Activated naive CD4-positive, alpha-beta T cell treated with anti-CD3 and anti-CD28 coated beads for 36 hours (primary cell): ENCODE results near the gene TPMT. TPM values are rescaled to one million over a fixed set of nuclear protein-coding genes. Genes with fewer than 3 reads are reported as not detected.
"Not testable (repeated sequence)": the region's sequence is repeated elsewhere in the genome, so short reads cannot be mapped to it uniquely, and the experiment has no call there.

Source experiments
- CTCF ChIA-PET: fragments of 350-600 bp; sonication (Branson Sonifier 250); formaldehyde crosslinking; loops from one replicate; lab custom pipeline; 2021; ENCODE audit warnings: antibody characterized with exemption; lab: Charles Lee
- DNase-seq: peaks from one replicate; pipeline ENCODE4 v3.0.0-alpha.2; 2020
- H3K27ac Mint-ChIP-seq: one replicate; pipeline ENCODE4 v1.8.0; 2021; ENCODE audit warnings: mild to moderate bottlenecking, mixed read lengths
- H3K27me3 Mint-ChIP-seq: one replicate; pipeline ENCODE4 v1.8.0; 2021; ENCODE audit warnings: low read depth, mixed read lengths
- H3K36me3 Mint-ChIP-seq: one replicate; pipeline ENCODE4 v1.8.0; 2021; ENCODE audit warnings: low read depth, mixed read lengths
- H3K4me1 Mint-ChIP-seq: one replicate; pipeline ENCODE4 v1.8.0; 2021; ENCODE audit warnings: low read depth, mixed read lengths
- H3K4me3 Mint-ChIP-seq: one replicate; pipeline ENCODE4 v1.8.0; 2021; ENCODE audit warnings: mild to moderate bottlenecking, moderate library complexity, mixed read lengths
- H3K9me3 Mint-ChIP-seq: one replicate; pipeline ENCODE4 v1.8.0; 2021; ENCODE audit warnings: mixed read lengths
- intact Hi-C: fragments of 100-400 bp; cut with micrococcal nuclease; formaldehyde crosslinking; loops from one replicate; pipeline ENCODE4 v1.15.1; 2023
- total RNA-seq, 2 experiments: library from RNA; stranded (reverse); gene quantifications; one replicate each; pipeline ENCODE4 v1.2.3, GENCODE V29; 2021

TPMT gene
- total RNA-seq, 2 experiments from 2014 or later: 4.9 to 5.6 TPM

DNA sequence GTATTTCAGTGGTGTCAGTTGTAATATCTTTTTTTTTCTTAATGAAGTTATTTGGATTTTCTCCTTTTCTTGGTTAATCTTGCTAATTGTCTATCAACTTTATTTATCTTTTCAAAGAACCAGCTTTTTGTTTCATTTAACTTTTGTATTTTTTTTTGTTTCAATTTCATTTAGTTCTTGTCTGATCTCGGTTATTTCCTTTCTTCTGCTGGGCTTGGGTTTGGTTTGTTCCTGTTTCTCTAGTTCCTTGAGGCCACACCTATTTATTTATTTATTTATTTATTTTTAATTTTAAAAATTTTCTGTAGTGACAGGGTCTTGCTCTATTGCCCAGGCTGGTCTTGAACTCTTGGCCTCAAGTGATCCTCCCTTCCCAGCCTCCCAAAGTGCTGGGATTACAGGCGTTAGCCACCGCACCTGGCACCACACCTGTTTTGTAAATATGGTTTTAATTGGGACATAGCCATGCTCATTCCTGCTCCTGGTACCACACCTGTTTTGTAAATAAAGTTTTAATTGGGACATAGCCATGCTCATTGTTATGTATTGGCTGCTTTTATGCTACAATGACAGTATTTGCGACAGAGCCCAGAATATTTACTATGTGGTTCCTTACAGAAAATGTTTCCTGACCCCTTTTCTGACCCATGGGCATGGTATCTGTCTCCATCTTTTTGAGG, 22.5 kb upstream of the TPMT start:
- peaks cover 60% of the 10 kb centered on the region for H3K36me3 Mint-ChIP-seq
- H3K9me3 Mint-ChIP-seq: peaks cover 2% of the 10 kb centered on the region
- no peak overlapping the region for H3K27ac Mint-ChIP-seq
- no peak overlapping the region for H3K4me3 Mint-ChIP-seq
- no peak for DNase-seq
- CTCF ChIA-PET: no interaction called here
- intact Hi-C loops: no loop called here
- no peaks in the 10 kb centered on the region for H3K27me3 Mint-ChIP-seq
- H3K4me1 Mint-ChIP-seq: no peaks in the 10 kb centered on the region

DNA sequence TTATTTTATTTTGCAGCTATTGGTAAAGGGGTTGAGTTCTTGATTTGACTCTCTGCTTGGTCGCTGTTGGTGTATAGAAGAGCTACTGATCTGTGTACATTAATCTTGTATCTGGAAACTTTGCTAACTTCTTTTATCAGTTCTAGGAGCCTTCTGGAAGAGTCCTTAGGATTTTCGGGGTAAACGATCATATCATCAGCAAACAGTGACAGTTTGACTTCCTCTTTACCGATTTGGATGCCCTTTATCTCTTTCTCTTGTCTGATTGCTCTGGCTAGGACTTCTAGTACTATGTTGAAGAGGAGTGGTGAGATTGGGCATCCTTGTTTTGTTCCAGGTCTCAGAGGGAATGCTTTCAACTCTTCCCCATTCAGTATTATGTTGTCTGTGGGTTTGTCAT, 21.3 kb upstream of the TPMT start:
- DNase-seq, H3K27ac Mint-ChIP-seq, H3K27me3 Mint-ChIP-seq, intact Hi-C loops, H3K9me3 Mint-ChIP-seq, CTCF ChIA-PET, H3K4me3 Mint-ChIP-seq, H3K4me1 Mint-ChIP-seq: not testable (repeated sequence)
- H3K36me3 Mint-ChIP-seq: peaks cover 56% of the 10 kb centered on the region

DNA sequence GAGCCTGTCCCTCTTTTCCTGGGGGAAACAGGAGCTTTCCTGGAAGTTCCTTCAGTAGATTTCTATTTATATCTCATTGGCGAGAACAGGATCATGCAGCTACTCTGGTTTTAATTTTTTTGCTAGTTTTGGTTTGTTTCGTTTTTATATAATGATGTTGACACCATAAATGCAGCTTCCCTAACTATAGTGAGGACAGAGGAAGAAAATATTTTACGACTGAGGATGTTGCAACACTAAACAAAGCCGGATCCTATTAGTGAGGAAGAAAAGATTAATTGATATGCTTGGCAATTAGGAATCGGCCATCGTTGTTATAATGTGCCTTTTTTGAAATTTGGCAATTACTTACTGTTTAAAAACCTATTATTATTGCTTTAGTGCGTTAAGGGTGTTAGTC, 17.0 kb upstream of the TPMT start:
- CTCF ChIA-PET: no interaction called here
- Mint-ChIP-seq H3K9me3 (peaks cover 7% of the 10 kb centered on the region), H3K4me1 (no peaks in the 10 kb centered on the region), H3K27ac (no peak overlapping the region), H3K36me3 (peaks cover 51% of the 10 kb centered on the region), H3K27me3 (no peaks in the 10 kb centered on the region), H3K4me3 (no peak overlapping the region)
- no peak for DNase-seq
- intact Hi-C loops: no loop called here

DNA sequence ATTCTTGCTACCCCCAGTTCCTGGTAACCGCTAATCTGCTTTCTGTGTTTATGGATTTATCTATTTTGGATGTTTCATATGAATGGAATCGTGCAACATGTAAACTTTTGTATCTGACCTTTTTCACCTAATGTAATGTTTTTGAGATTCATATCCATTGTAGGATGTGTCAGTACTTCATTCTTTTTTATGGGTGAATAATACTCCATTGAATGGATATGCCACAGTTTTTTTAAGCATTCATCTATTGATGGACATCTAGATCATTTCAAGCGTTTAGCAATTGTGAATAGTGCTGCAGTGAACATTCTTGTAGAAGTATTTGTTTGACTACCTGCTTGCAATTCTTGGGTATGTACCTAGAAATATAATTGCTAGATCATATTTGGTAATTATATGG, 13.4 kb upstream of the TPMT start:
- Mint-ChIP-seq H3K27ac (no peak overlapping the region), H3K36me3 (peaks cover 28% of the 10 kb centered on the region), H3K27me3 (no peaks in the 10 kb centered on the region), H3K9me3 (peaks cover 6% of the 10 kb centered on the region), H3K4me3 (no peak overlapping the region), H3K4me1 (no peaks in the 10 kb centered on the region)
- intact Hi-C loops: no loop called here
- DNase-seq: no peak
- CTCF ChIA-PET: no interaction called here

DNA sequence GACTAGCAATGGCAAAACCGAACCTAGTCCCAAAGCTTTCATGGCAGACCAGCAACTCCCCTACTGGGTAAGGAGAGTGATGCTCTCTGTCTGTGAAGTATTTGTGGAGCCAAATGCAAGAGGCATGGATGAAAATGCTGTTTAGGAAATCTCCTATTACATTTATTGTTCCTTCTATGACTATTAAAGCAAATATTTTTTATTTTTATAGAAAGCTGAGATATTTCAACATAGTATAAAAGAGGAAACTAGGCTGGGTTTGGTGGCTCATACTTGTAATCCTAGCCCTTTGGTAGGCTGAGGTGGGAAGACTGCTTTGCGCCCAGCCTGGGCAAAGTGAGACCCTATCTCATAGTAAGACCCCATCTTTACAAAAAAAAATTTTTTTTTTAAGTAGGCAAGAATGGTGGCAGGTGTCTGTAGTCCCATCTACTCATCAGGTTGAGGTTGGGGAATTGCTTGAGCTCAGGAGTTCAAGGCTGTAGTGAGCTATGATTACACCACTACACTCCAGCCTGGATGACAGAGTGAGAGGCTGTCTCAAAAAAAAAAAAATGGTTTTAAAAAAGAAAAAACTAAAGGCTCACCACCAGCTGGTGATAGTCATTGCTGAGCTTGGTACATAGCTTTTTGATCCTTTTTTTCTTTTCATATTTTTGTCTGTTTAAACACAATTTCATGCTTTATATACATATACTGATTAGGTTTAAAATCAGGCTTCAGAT, 11.6 kb upstream of the TPMT start:
- H3K27ac Mint-ChIP-seq: no peak overlapping the region
- H3K36me3 Mint-ChIP-seq: peaks cover 39% of the 10 kb centered on the region
- CTCF ChIA-PET: interaction anchor here (0.7 to 1.1 kb wide), 2 partner anchors 10 to 351 kb away, joined by 3 read pairs; no protein-coding TSS in a partner anchor
- intact Hi-C loops: no loop called here
- no peak for DNase-seq
- no peaks in the 10 kb centered on the region for H3K27me3 Mint-ChIP-seq
- no peaks in the 10 kb centered on the region for H3K4me1 Mint-ChIP-seq
- no peak overlapping the region for H3K4me3 Mint-ChIP-seq
- H3K9me3 Mint-ChIP-seq: peaks cover 6% of the 10 kb centered on the region

DNA sequence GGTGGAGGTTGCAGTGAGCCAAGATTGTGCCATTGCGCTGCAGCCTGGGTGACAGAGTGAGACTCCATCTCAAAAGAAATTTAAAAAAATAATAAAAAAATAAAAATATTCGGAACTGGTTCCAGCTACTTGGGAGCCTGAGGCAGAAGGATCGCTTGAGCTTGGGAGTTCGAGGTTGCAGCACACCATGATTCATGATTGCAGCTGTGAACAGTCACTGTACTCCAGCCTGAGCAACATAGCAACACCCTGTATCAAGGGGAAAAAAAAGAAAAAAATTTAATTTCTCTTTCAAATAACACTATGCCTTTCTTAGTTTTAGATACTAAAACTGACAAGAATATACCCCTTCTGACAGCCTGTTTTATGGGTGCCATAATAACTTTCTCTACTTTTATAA, 10.9 kb upstream of the TPMT start:
- Mint-ChIP-seq H3K9me3 (peaks cover 6% of the 10 kb centered on the region), H3K4me3 (no peak overlapping the region), H3K27ac (no peak overlapping the region), H3K4me1 (peaks cover 5% of the 10 kb centered on the region), H3K36me3 (peaks cover 44% of the 10 kb centered on the region), H3K27me3 (no peaks in the 10 kb centered on the region)
- CTCF ChIA-PET: interaction anchor here (0.7 kb wide), 1 partner anchor 350 kb away, joined by 3 read pairs; no protein-coding TSS in a partner anchor
- intact Hi-C loops: no loop called here
- no peak for DNase-seq

DNA sequence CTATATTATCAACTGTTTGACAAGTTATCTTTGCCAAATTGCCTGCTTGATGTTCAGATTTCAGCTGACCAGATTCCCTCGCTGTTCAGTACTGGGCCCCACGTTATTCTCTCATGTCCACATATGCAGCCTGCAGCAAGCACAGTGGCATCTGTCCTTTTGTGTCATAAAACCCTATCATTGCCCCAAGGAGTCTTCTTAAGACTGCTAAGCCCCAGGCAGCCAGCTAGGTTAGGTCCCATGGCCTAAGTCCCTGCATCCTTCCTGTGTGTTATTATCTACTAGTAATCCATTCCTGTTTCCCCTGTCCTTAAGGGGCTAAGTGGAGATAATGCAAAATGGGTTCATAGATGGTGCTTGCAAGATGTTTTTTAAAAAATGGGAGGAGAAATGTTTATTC, 7.5 kb upstream of the TPMT start:
- CTCF ChIA-PET: interaction anchor here (0.6 kb wide), 1 partner anchor 16 kb away, joined by 3 read pairs; no protein-coding TSS in a partner anchor
- Mint-ChIP-seq H3K27ac (no peak overlapping the region), H3K4me1 (peaks cover 5% of the 10 kb centered on the region), H3K36me3 (peaks cover 35% of the 10 kb centered on the region), H3K27me3 (no peaks in the 10 kb centered on the region), H3K9me3 (no peaks in the 10 kb centered on the region), H3K4me3 (no peak overlapping the region)
- intact Hi-C loops: no loop called here
- DNase-seq: no peak

DNA sequence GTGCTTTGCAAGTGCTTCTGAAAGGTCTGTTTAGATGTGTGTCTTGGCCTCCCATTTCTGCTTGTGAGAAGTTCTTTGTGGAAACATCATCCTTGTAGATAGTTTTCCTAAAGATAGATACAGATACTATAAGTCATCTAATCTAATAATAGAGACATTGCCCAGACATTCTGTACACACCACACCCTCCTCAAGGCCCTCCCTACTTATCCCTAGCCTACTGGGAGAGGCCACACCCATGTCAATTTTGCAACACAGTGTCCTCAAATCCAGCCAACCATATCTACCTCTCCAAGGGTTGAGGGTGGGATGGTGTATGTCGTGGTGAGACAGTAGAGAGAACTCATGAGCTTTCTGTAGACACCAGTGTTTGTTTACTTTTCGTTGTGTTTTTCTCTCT, 6.6 kb upstream of the TPMT start:
- intact Hi-C loops: no loop called here
- CTCF ChIA-PET: no interaction called here
- H3K27me3 Mint-ChIP-seq: no peaks in the 10 kb centered on the region
- no peak overlapping the region for H3K27ac Mint-ChIP-seq
- no peaks in the 10 kb centered on the region for H3K9me3 Mint-ChIP-seq
- no peak overlapping the region for H3K4me3 Mint-ChIP-seq
- peaks cover 35% of the 10 kb centered on the region for H3K36me3 Mint-ChIP-seq
- DNase-seq: no peak
- H3K4me1 Mint-ChIP-seq: peaks cover 6% of the 10 kb centered on the region

DNA sequence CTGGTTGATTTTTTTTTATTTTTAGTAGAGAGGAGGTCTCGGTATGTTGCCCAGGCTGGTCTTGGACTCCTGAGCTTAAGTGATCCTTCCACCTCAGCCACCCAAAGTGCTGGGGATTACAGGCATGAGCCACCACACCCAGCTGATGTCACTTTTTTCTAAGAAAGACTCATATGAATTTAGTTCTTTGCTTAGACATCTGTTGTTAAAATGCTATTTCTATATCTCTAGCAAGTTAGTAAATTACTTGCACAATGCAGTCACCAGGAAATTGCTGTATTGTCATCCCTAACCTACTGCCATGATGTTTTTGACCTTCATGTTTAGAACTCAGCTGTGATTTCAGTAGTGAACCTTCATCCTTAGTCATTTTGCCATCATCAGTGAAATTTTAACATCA, 6.0 kb upstream of the TPMT start:
- no peak for DNase-seq
- Mint-ChIP-seq H3K4me3 (no peak overlapping the region), H3K27ac (no peak overlapping the region), H3K36me3 (peaks cover 36% of the 10 kb centered on the region), H3K27me3 (no peaks in the 10 kb centered on the region), H3K4me1 (peaks cover 11% of the 10 kb centered on the region), H3K9me3 (no peaks in the 10 kb centered on the region)
- intact Hi-C loops: no loop called here
- CTCF ChIA-PET: no interaction called here

DNA sequence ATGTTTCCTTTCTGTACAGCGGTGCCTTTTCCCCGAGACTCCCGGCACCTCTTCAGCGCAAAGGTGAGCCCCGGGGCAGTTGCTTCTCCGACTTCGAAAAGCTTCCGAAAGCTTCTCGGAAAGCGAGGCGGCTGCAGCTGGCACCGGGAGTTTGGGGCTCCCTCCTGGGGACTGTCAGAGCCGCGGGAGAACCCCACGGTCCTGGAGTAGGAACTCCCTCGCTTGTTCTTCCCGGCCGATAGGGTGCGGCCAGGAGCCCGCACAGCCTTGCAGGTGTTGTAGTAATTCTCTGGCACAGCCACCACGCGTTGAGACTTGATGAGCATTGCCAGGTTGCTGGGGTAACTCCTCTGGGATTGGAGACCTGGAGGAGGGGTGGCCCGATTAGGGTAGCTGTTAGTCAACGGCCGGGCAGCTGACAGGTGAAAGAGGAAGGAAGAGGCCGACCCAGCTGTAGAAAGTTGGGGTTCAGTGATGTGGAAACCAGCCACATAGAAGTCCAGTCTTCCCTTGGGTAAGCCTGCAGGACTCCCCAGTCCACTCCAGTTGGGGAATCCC, 1.1 kb upstream of the TPMT start:
- H3K27ac Mint-ChIP-seq: peak overlapping the region; percentile 36
- CTCF ChIA-PET: interaction anchor here (0.6 to 0.7 kb wide), 3 partner anchors 11 to 168 kb away, joined by 3 to 4 read pairs (median 3); no protein-coding TSS in a partner anchor
- no peaks in the 10 kb centered on the region for H3K9me3 Mint-ChIP-seq
- H3K4me1 Mint-ChIP-seq: peaks cover 23% of the 10 kb centered on the region
- intact Hi-C loops: loop anchor here (1.0 to 10.0 kb wide), 10 partner anchors 34 to 1671 kb away; partner anchors contain the start of genes ATXN1, FAM8A1, NHLRC1 and NUP153
- DNase-seq: peak; percentile 66
- no peaks in the 10 kb centered on the region for H3K27me3 Mint-ChIP-seq
- peak overlapping the region; percentile 97 for H3K4me3 Mint-ChIP-seq
- peaks cover 9% of the 10 kb centered on the region for H3K36me3 Mint-ChIP-seq

DNA sequence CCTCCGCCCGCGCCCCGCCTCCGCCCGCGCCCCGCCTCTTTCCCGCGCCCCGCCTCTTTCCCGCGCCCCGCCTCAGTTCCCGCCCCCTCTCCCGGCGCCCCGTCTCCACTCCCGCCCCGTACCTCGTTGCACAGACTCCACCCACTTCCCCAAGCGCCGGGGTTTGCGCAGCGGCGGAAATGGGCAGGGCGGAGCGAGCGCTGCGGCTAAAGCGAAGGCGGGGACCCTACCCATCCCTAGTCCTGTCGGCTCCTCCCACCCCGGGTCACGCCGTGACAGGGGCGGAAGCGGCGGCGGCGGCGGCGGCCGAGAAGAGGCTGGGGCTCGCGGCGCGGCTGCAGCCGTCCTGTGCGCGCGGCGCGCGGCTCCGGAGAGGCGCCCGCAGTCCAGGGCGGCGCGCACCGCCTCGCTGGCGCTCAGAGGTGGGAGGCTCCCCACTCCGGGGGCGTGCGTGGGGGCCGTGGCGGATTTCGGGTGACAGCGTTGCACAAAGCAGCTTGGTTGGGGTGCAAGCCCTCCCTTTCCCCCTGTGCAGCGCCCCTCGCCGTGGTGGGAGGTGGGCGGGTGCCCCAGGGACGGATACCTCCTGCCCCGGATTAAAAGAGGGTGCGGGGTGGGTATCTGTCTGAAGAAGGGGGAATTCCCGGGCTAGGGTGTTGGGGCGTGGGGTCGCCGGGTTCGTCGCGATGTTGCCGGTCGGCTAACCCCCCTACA, 430 bp upstream of the TPMT start, which contains the start of gene KDM1B:
Gene KDM1B (plus strand): TSS at position 273 of the 714 bp plus-strand sequence. CDS start 4,474 bp downstream, outside the sequence.
- Mint-ChIP-seq H3K4me3 (peak within 1 kb of the TSS; percentile 97), H3K27me3 (no peaks in the 10 kb centered on the region), H3K9me3 (no peaks in the 10 kb centered on the region), H3K27ac (peak within 1 kb of the TSS; percentile 88), H3K36me3 (peaks cover 7% of the 10 kb centered on the region), H3K4me1 (peaks cover 22% of the 10 kb centered on the region)
- peak; percentile 98 for DNase-seq
- CTCF ChIA-PET: interaction anchor here (0.6 kb wide), 1 partner anchor 169 kb away, joined by 4 read pairs; no protein-coding TSS in a partner anchor
- intact Hi-C loops: loop anchor here (1.0 to 10.0 kb wide), 10 partner anchors 33 to 1671 kb away; partner anchors contain the start of genes ATXN1, FAM8A1, NHLRC1 and NUP153

DNA sequence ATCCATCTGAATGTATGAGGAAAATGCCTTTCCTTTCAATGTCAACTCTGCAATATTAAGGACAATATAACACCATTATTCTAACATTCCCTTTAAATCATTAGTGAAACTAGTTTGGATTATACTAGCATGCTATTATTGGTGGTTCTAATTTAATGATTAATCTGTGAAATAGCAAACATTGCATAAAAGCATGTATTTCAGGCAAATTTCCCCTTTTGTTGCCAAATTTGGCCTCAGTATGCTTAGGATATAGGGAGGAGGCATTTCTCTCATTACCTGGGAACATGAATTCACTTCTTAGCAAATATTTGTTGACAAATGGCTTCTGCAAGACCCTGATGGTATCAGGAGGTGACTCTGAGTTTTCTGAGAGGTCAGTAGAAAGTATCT, 1.6 kb downstream of the TPMT start:
- no peak for DNase-seq
- H3K27ac Mint-ChIP-seq: no peak overlapping the region
- H3K9me3 Mint-ChIP-seq: no peaks in the 10 kb centered on the region
- intact Hi-C loops: loop anchor here (5.0 to 10.0 kb wide), 3 partner anchors 249 to 1669 kb away; partner anchors contain the start of gene ATXN1
- H3K4me3 Mint-ChIP-seq: no peak overlapping the region
- H3K4me1 Mint-ChIP-seq: peaks cover 25% of the 10 kb centered on the region
- H3K36me3 Mint-ChIP-seq: peaks cover 5% of the 10 kb centered on the region
- no peaks in the 10 kb centered on the region for H3K27me3 Mint-ChIP-seq
- CTCF ChIA-PET: no interaction called here
